ENCODE data around the gene DAPK1. TPM values are rescaled to one million over a fixed set of nuclear protein-coding genes. Genes with fewer than 3 reads are reported as not detected.

The DAPK1 gene
- total RNA-seq, 2 experiments from 2014 or later, result 0.29 to 0.47 TPM

- ChIA-PET POLR2A (no interaction called here), CTCF (no interaction called here)
- DNase-seq, result no peak
- Mint-ChIP-seq H3K9me3 (ENCODE audit: insufficient read depth) (no peaks in the 10 kb centered on the region), H3K27me3 (ENCODE audit: low read depth) (peaks cover 22% of the 10 kb centered on the region), H3K4me1 (ENCODE audit: low read depth) (no peaks in the 10 kb centered on the region), H3K4me3 (no peak overlapping the region), H3K27ac (no peak overlapping the region), H3K36me3 (ENCODE audit: low read depth) (no peaks in the 10 kb centered on the region)
- no peak for ATAC-seq
Observed at GRCh38 chr9:87720173-87720572, 222.5 kb downstream of the DAPK1 start.

GRCh38 chr9:87722393-87723088, 224.9 kb downstream of the DAPK1 start:
- H3K4me1 Mint-ChIP-seq (ENCODE audit: low read depth), result peaks cover 5% of the 10 kb centered on the region
- no peak overlapping the region for H3K27ac Mint-ChIP-seq
- no peaks in the 10 kb centered on the region for H3K36me3 Mint-ChIP-seq (ENCODE audit: low read depth)
- peaks cover 34% of the 10 kb centered on the region for H3K27me3 Mint-ChIP-seq (ENCODE audit: low read depth)
- DNase-seq (no peak), ATAC-seq (no peak)
- POLR2A ChIA-PET, result no interaction called here
- CTCF ChIA-PET, result no interaction called here
- H3K4me3 Mint-ChIP-seq, result no peak overlapping the region
- H3K9me3 Mint-ChIP-seq (ENCODE audit: insufficient read depth), result no peaks in the 10 kb centered on the region

DNA sequence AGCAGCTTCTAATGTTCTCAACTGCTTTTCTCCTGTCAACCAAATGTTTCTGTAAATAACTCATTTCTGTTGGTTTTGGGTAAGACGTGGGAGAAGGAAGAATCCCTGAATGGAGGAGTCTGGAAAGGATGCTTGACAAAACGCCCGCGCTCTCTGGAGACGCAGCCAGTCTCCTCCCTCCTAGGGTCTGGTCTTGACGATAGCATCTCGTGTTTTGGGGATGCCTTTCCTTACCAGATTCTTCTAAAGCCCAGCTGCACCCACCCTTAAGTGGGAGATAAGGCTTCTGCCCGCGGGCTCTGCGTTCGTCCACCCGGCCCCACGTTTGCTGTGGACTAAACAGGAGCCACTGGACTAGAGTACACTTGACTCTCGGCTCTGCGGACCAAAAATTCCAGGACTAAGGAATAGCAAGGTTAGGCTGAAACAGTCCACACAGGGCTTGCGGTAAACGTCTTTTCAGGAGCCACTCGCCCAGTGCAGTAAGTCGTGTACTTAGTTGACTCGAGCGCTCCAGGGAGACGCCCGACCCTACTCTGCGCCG, 227.8 kb downstream of the DAPK1 start:
- H3K27ac Mint-ChIP-seq, result no peak overlapping the region

GRCh38 chr9:87725900-87726709, 228.4 kb downstream of the DAPK1 start, which contains the start of gene CTSL:
Gene CTSL (plus strand): TSS chr9:87726119. CDS start chr9:87727604, 1,485 bp downstream.
- H3K36me3 Mint-ChIP-seq (ENCODE audit: low read depth), result no peaks in the 10 kb centered on the region
- DNase-seq, result peak; percentile 27
- peaks cover 5% of the 10 kb centered on the region for H3K4me1 Mint-ChIP-seq (ENCODE audit: low read depth)
- H3K27ac Mint-ChIP-seq, result peak within 1 kb of the TSS; percentile 34
- H3K27me3 Mint-ChIP-seq (ENCODE audit: low read depth), result peaks cover 26% of the 10 kb centered on the region
- POLR2A ChIA-PET, result interaction anchor here (0.6 kb wide), 1 partner anchor 71 kb away, joined by 3 read pairs; no protein-coding TSS in a partner anchor
- ATAC-seq, result peak; percentile 82
- H3K4me3 Mint-ChIP-seq, result peak within 1 kb of the TSS; percentile 68
- CTCF ChIA-PET, result no interaction called here
- H3K9me3 Mint-ChIP-seq (ENCODE audit: insufficient read depth), result no peaks in the 10 kb centered on the region

More for the DNA sequence above, 227.8 kb downstream of the DAPK1 start:
- POLR2A ChIA-PET, result no interaction called here
- Mint-ChIP-seq H3K4me1 (ENCODE audit: low read depth) (peaks cover 5% of the 10 kb centered on the region), H3K36me3 (ENCODE audit: low read depth) (no peaks in the 10 kb centered on the region), H3K4me3 (peak overlapping the region; percentile 68), H3K27me3 (ENCODE audit: low read depth) (peaks cover 30% of the 10 kb centered on the region), H3K9me3 (ENCODE audit: insufficient read depth) (no peaks in the 10 kb centered on the region)
- CTCF ChIA-PET, result no interaction called here
- no peak for DNase-seq
- no peak for ATAC-seq

- ATAC-seq, result no peak
- Mint-ChIP-seq H3K4me1 (ENCODE audit: low read depth) (peaks cover 5% of the 10 kb centered on the region), H3K27ac (no peak overlapping the region), H3K9me3 (ENCODE audit: insufficient read depth) (no peaks in the 10 kb centered on the region), H3K27me3 (ENCODE audit: low read depth) (peaks cover 23% of the 10 kb centered on the region), H3K4me3 (no peak overlapping the region), H3K36me3 (ENCODE audit: low read depth) (no peaks in the 10 kb centered on the region)
- POLR2A ChIA-PET, result no interaction called here
- CTCF ChIA-PET, result no interaction called here
- no peak for DNase-seq
Observed at GRCh38 chr9:87729246-87729645, 231.6 kb downstream of the DAPK1 start.

DNA sequence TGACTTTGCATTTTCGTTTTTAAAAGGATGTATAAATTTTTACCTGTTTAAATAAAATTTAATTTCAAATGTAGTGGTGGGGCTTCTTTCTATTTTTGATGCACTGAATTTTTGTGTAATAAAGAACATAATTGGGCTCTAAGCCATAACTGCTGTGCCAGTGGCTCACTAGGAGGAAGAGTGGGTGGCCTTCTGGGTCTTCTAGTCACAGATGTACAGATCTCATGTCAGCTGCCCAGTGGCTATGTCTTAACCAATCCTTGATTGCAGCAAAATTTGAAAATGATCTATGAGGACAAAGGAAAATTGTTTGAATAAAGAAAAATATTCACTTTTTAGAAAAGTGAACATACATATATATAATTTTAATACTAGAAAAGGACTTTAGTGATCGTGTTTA, 233.7 kb downstream of the DAPK1 start:
- H3K4me3 Mint-ChIP-seq, result no peak overlapping the region
- no peaks in the 10 kb centered on the region for H3K4me1 Mint-ChIP-seq (ENCODE audit: low read depth)
- H3K27me3 Mint-ChIP-seq (ENCODE audit: low read depth), result peaks cover 8% of the 10 kb centered on the region
- no peak for DNase-seq
- no peak overlapping the region for H3K27ac Mint-ChIP-seq
- H3K36me3 Mint-ChIP-seq (ENCODE audit: low read depth), result no peaks in the 10 kb centered on the region
- ChIA-PET POLR2A (no interaction called here), CTCF (no interaction called here)
- H3K9me3 Mint-ChIP-seq (ENCODE audit: insufficient read depth), result no peaks in the 10 kb centered on the region
- no peak for ATAC-seq

- Mint-ChIP-seq H3K27ac (no peak overlapping the region), H3K9me3 (ENCODE audit: insufficient read depth) (no peaks in the 10 kb centered on the region), H3K36me3 (ENCODE audit: low read depth) (no peaks in the 10 kb centered on the region), H3K4me1 (ENCODE audit: low read depth) (no peaks in the 10 kb centered on the region), H3K27me3 (ENCODE audit: low read depth) (peaks cover 6% of the 10 kb centered on the region), H3K4me3 (no peak overlapping the region)
- ChIA-PET CTCF (no interaction called here), POLR2A (no interaction called here)
- no peak for ATAC-seq
- no peak for DNase-seq
Observed at GRCh38 chr9:87732344-87732743, 234.7 kb downstream of the DAPK1 start.

- H3K27me3 Mint-ChIP-seq (ENCODE audit: low read depth), result peaks cover 3% of the 10 kb centered on the region
- POLR2A ChIA-PET, result no interaction called here
- no peak overlapping the region for H3K27ac Mint-ChIP-seq
- no peaks in the 10 kb centered on the region for H3K36me3 Mint-ChIP-seq (ENCODE audit: low read depth)
- CTCF ChIA-PET, result no interaction called here
- H3K9me3 Mint-ChIP-seq (ENCODE audit: insufficient read depth), result no peaks in the 10 kb centered on the region
- H3K4me1 Mint-ChIP-seq (ENCODE audit: low read depth), result no peaks in the 10 kb centered on the region
- H3K4me3 Mint-ChIP-seq, result no peak overlapping the region
- no peak for ATAC-seq
- DNase-seq, result no peak
Observed at GRCh38 chr9:87732756-87733155, 235.1 kb downstream of the DAPK1 start.

GRCh38 chr9:87733273-87734052, 235.8 kb downstream of the DAPK1 start:
- Mint-ChIP-seq H3K27me3 (ENCODE audit: low read depth) (peaks cover 2% of the 10 kb centered on the region), H3K9me3 (ENCODE audit: insufficient read depth) (no peaks in the 10 kb centered on the region), H3K4me3 (no peak overlapping the region), H3K36me3 (ENCODE audit: low read depth) (no peaks in the 10 kb centered on the region), H3K27ac (no peak overlapping the region), H3K4me1 (ENCODE audit: low read depth) (no peaks in the 10 kb centered on the region)
- POLR2A ChIA-PET, result interaction anchor here (0.6 kb wide), 1 partner anchor 118 kb away, joined by 3 read pairs; no protein-coding TSS in a partner anchor
- CTCF ChIA-PET, result no interaction called here
- DNase-seq (no peak), ATAC-seq (no peak)

DNA sequence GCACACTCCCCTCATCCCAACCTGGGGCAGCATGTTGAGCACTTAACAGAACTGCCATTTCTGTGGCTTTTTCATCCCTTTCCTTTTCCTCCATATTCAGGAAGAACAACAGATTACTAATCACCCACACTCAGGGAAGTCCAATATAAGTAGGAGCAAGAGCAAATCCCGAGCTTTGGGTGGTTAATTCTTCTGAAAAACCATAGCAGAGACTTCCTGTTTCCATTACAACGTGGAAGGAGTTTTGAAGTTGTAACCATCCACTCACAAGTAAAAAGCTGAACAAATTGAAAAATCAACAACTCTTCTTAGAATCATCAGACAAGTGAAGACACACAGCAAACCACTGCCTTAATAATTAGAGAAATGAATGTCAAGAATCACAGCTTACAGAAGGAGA, 236.4 kb downstream of the DAPK1 start:
- Mint-ChIP-seq H3K4me1 (ENCODE audit: low read depth) (no peaks in the 10 kb centered on the region), H3K4me3 (no peak overlapping the region), H3K36me3 (ENCODE audit: low read depth) (no peaks in the 10 kb centered on the region), H3K27ac (no peak overlapping the region), H3K27me3 (ENCODE audit: low read depth) (peaks cover 2% of the 10 kb centered on the region), H3K9me3 (ENCODE audit: insufficient read depth) (no peaks in the 10 kb centered on the region)
- POLR2A ChIA-PET, result interaction anchor here (0.6 kb wide), 1 partner anchor 117 kb away, joined by 3 read pairs; no protein-coding TSS in a partner anchor
- no peak for ATAC-seq
- no peak for DNase-seq
- CTCF ChIA-PET, result no interaction called here

DNA sequence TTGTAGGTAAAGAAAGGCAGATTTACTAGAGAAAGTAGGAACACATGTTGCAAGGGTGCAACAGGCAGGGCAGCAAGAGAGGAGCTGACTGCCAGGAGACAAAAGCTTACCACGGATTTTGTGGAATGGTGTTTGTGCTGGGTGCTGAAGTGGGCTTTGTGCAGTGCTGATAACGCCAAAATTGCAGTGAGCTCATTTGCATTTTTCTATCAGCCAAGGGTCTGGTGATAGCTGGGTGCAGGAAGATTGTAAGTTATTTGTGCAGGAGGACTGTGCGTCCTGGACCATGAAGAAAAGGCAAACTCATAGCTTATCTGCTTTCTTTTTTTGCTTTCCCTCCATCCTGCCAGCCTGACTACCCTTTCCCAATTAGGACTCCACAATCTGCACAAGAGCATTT, 241.9 kb downstream of the DAPK1 start:
- ChIA-PET CTCF (no interaction called here), POLR2A (no interaction called here)
- H3K4me1 Mint-ChIP-seq (ENCODE audit: low read depth), result no peaks in the 10 kb centered on the region
- no peaks in the 10 kb centered on the region for H3K36me3 Mint-ChIP-seq (ENCODE audit: low read depth)
- H3K4me3 Mint-ChIP-seq, result no peak overlapping the region
- H3K27me3 Mint-ChIP-seq (ENCODE audit: low read depth), result peaks cover 2% of the 10 kb centered on the region
- no peak overlapping the region for H3K27ac Mint-ChIP-seq
- no peak for DNase-seq
- ATAC-seq, result no peak
- no peaks in the 10 kb centered on the region for H3K9me3 Mint-ChIP-seq (ENCODE audit: insufficient read depth)

GRCh38 chr9:87740209-87740608, 242.5 kb downstream of the DAPK1 start:
- no peak for ATAC-seq
- no peak for DNase-seq
- no peaks in the 10 kb centered on the region for H3K9me3 Mint-ChIP-seq (ENCODE audit: insufficient read depth)
- H3K36me3 Mint-ChIP-seq (ENCODE audit: low read depth), result no peaks in the 10 kb centered on the region
- POLR2A ChIA-PET, result no interaction called here
- CTCF ChIA-PET, result no interaction called here
- H3K4me1 Mint-ChIP-seq (ENCODE audit: low read depth), result no peaks in the 10 kb centered on the region
- no peak overlapping the region for H3K27ac Mint-ChIP-seq
- H3K27me3 Mint-ChIP-seq (ENCODE audit: low read depth), result peaks cover 2% of the 10 kb centered on the region
- no peak overlapping the region for H3K4me3 Mint-ChIP-seq
